Neural cell (in vitro differentiated cells): ENCODE measurements around the gene UTP3. TPM values are rescaled to one million over a fixed set of nuclear protein-coding genes. Genes with fewer than 3 reads are reported as not detected.

ENCODE experiments used
- H2AFZ ChIP-seq: fragments of 200-600, 300-800 bp; sonication (generic), shearing (Covaris generic); 2 replicates; pipeline ENCODE4 v1.6.0; 2014; ENCODE audit warnings: low read depth, mild to moderate bottlenecking, antibody characterized with exemption, low read length, moderate library complexity
- H3F3A ChIP-seq: fragments of 200-600 bp; shearing (Covaris generic); 2 replicates; pipeline ENCODE4 v1.6.1; 2016; ENCODE audit warnings: mild to moderate bottlenecking, moderate library complexity, mixed read lengths, antibody characterized with exemption, low read length; ENCODE audit not compliant: insufficient read depth, poor library complexity, severe bottlenecking
- H3K27ac ChIP-seq: fragments of 200-600, 300-800 bp; sonication (generic), shearing (Covaris generic); 2 replicates; pipeline ENCODE4 v1.5.1; 2014; ENCODE audit warnings: mild to moderate bottlenecking, low read length, moderate library complexity
- H3K27me3 ChIP-seq: fragments of 300-800, 200-600 bp; sonication (generic), shearing (Covaris generic); 2 replicates; pipeline ENCODE4 v1.6.0; 2014; ENCODE audit warnings: mild to moderate bottlenecking, low read depth, low read length, moderate library complexity; ENCODE audit not compliant: insufficient read depth
- H3K36me3 ChIP-seq: fragments of 300-800, 200-600 bp; sonication (generic), shearing (Covaris generic); 2 replicates; pipeline ENCODE4 v1.5.1; 2014; ENCODE audit warnings: mild to moderate bottlenecking, antibody characterized with exemption, low read length, moderate library complexity; ENCODE audit not compliant: insufficient read depth
- H3K4me2 ChIP-seq: fragments of 300-800, 200-600 bp; sonication (generic), shearing (Covaris generic); 2 replicates; pipeline ENCODE4 v1.6.0; 2014; ENCODE audit warnings: mild to moderate bottlenecking, low read length
- H3K4me3 ChIP-seq: fragments of 300-800, 200-600 bp; sonication (generic), shearing (Covaris generic); 2 replicates; pipeline ENCODE4 v1.5.1; 2014; ENCODE audit warnings: mild to moderate bottlenecking, low read length, moderate library complexity
- H3K79me2 ChIP-seq: fragments of 200-600 bp; shearing (Covaris generic); replicated peaks from 2 replicates; pipeline ENCODE4 v1.6.0; 2014; ENCODE audit warnings: mild to moderate bottlenecking, low read length, moderate library complexity; ENCODE audit not compliant: insufficient read depth
- H3K9ac ChIP-seq: fragments of 300-800, 200-600 bp; sonication (generic), shearing (Covaris generic); 2 replicates; pipeline ENCODE4 v1.6.1; 2016; ENCODE audit warnings: mild to moderate bottlenecking, low read length, mixed read lengths
- H3K9me2 ChIP-seq: fragments of 200-600 bp; shearing (Covaris generic); 2 replicates; pipeline ENCODE4 v1.6.1; 2016; ENCODE audit warnings: mild to moderate bottlenecking, low read length, mixed read lengths; ENCODE audit not compliant: insufficient read depth
- H3K9me3 ChIP-seq: fragments of 200-600, 300-800 bp; sonication (generic), shearing (Covaris generic); 2 replicates; pipeline ENCODE4 v1.6.1; 2016; ENCODE audit warnings: mild to moderate bottlenecking, mixed run types, low read length, moderate library complexity, mixed read lengths
- H4K20me1 ChIP-seq: fragments of 200-600 bp; shearing (Covaris generic); 2 replicates; pipeline ENCODE4 v1.6.1; 2016; ENCODE audit warnings: mild to moderate bottlenecking, mixed run types; ENCODE audit not compliant: insufficient read depth
- EP300 ChIP-seq: fragments of 450-650 bp; conservative IDR thresholded peaks from 2 replicates; pipeline ENCODE4 v1.6.1; 2014; ENCODE audit warnings: antibody characterized with exemption, mild to moderate bottlenecking, moderate library complexity; ENCODE audit not compliant: poor library complexity, severe bottlenecking
- EZH2 ChIP-seq: fragments of 200-600, 300-800 bp; shearing (Covaris generic), sonication (generic); IDR thresholded peaks from 2 replicates; pipeline ENCODE4 v1.6.1; 2014; ENCODE audit warnings: antibody characterized with exemption, low read length, borderline replicate concordance, mild to moderate bottlenecking; ENCODE audit not compliant: insufficient read depth, poor library complexity, severe bottlenecking
- MXI1 ChIP-seq: fragments of 450-650 bp; conservative IDR thresholded peaks from 2 replicates; pipeline ENCODE4 v1.6.1; 2014; ENCODE audit warnings: antibody characterized with exemption, mild to moderate bottlenecking; ENCODE audit not compliant: poor library complexity, severe bottlenecking
- POLR2AphosphoS5 ChIP-seq: IDR thresholded peaks from 2 replicates; pipeline ENCODE4 v1.6.1; 2012
- RAD21 ChIP-seq: fragments of 450-650 bp; conservative IDR thresholded peaks from 2 replicates; pipeline ENCODE4 v1.6.1; 2014; ENCODE audit warnings: antibody characterized with exemption, mild to moderate bottlenecking, moderate library complexity
- REST ChIP-seq: IDR thresholded peaks from 2 replicates; pipeline ENCODE4 v1.6.1; 2012; ENCODE audit warnings: borderline replicate concordance
- SMC3 ChIP-seq: fragments of 450-650 bp; conservative IDR thresholded peaks from 2 replicates; pipeline ENCODE4 v1.6.1; 2014; ENCODE audit warnings: antibody characterized with exemption, mild to moderate bottlenecking, moderate library complexity; ENCODE audit not compliant: poor library complexity
- TAF1 ChIP-seq: IDR thresholded peaks from 2 replicates; pipeline ENCODE4 v1.6.1; 2012; ENCODE audit warnings: low read depth
- polyA plus RNA-seq: library from polyadenylated mRNA; depleted of rRNA; stranded (reverse); fragments of >200 nt; gene quantifications from 2 replicates; pipeline ENCODE4 v1.2.3, GENCODE V29; 2014
- TF ChIP-seq, protein P1 (sequence below): fragments of 450-650 bp; IDR thresholded peaks from 2 replicates; pipeline ENCODE4 v1.5.1; 2014; ENCODE audit warnings: antibody characterized with exemption, mild to moderate bottlenecking, moderate library complexity; ENCODE audit not compliant: poor library complexity, severe bottlenecking

Gene UTP3
- polyA plus RNA-seq, 1 donor from 2014 or later, result 11.3 TPM

DNA sequence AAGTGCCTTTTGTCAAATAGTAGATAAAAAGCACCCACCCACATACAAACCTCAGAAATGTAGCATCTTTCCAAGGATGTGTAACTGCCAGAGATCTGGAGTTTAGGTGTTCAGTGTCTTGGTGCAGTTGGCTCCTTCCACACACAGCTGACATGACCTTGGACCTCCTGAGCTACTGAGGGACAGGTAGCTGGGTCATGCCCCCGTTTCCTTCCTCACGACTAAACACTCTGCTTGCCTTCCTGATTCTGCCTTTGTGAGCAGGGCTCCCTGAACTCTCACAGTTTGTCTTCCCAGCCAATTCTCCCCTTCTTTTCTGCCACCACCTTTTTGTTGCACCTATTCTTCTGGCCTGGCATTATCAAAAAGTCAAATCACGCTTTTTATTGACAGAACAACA lies 23.3 kb downstream of the UTP3 start:
- H3K27me3 ChIP-seq, result no peaks in the 10 kb centered on the region
- H4K20me1 ChIP-seq, result no peaks in the 10 kb centered on the region
- H3K9me2 ChIP-seq, result no peaks in the 10 kb centered on the region
- no peak overlapping the region for H3K27ac ChIP-seq
- no peaks in the 10 kb centered on the region for H3K9me3 ChIP-seq
- no peak for TF ChIP-seq SMC3
- no peak for TF ChIP-seq EP300
- TF ChIP-seq TAF1, result no peak
- TF ChIP-seq MXI1, result no peak
- no peak for TF ChIP-seq REST
- TF ChIP-seq, protein P1, sequence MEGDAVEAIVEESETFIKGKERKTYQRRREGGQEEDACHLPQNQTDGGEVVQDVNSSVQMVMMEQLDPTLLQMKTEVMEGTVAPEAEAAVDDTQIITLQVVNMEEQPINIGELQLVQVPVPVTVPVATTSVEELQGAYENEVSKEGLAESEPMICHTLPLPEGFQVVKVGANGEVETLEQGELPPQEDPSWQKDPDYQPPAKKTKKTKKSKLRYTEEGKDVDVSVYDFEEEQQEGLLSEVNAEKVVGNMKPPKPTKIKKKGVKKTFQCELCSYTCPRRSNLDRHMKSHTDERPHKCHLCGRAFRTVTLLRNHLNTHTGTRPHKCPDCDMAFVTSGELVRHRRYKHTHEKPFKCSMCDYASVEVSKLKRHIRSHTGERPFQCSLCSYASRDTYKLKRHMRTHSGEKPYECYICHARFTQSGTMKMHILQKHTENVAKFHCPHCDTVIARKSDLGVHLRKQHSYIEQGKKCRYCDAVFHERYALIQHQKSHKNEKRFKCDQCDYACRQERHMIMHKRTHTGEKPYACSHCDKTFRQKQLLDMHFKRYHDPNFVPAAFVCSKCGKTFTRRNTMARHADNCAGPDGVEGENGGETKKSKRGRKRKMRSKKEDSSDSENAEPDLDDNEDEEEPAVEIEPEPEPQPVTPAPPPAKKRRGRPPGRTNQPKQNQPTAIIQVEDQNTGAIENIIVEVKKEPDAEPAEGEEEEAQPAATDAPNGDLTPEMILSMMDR, result no peak
- no peak for TF ChIP-seq RAD21
- no peak overlapping the region for H3K9ac ChIP-seq
- peaks cover 32% of the 10 kb centered on the region for H3K79me2 ChIP-seq
- H3K4me3 ChIP-seq, result no peak overlapping the region
- no peak overlapping the region for H2AFZ ChIP-seq
- H3F3A ChIP-seq, result no peaks in the 10 kb centered on the region
- no peak overlapping the region for H3K4me2 ChIP-seq
- H3K36me3 ChIP-seq, result no peaks in the 10 kb centered on the region

GRCh38 chr4:70712150-70712549 lies 23.8 kb downstream of the UTP3 start:
- H2AFZ ChIP-seq, result no peak overlapping the region
- H3K27me3 ChIP-seq, result no peaks in the 10 kb centered on the region
- H3K79me2 ChIP-seq, result peaks cover 26% of the 10 kb centered on the region

More at GRCh38 chr4:70712150-70712549, 23.8 kb downstream of the UTP3 start:
- H3K36me3 ChIP-seq, result no peaks in the 10 kb centered on the region
- no peak overlapping the region for H3K9ac ChIP-seq
- no peaks in the 10 kb centered on the region for H4K20me1 ChIP-seq
- TF ChIP-seq EP300 (no peak), EZH2 (no peak), RAD21 (no peak), MXI1 (no peak), SMC3 (no peak), REST (no peak), TAF1 (no peak), POLR2AphosphoS5 (no peak)
- TF ChIP-seq, protein P1, result no peak
- H3K27ac ChIP-seq, result no peak overlapping the region
- no peak overlapping the region for H3K4me3 ChIP-seq
- no peaks in the 10 kb centered on the region for H3K9me3 ChIP-seq
- H3F3A ChIP-seq, result no peaks in the 10 kb centered on the region
- no peak overlapping the region for H3K4me2 ChIP-seq
- no peaks in the 10 kb centered on the region for H3K9me2 ChIP-seq
